Sigmoid colon (tissue), 4 donors: Measurements from ENCODE around the gene FHOD3.

Source experiments
- EP300 ChIP-seq, 4 donors: sonication (generic); formaldehyde crosslinking; IDR thresholded peaks; one replicate each; pipeline ENCODE4 v1.6.1; 2017; ENCODE audit warnings: antibody characterized with exemption in 4 of 4
- TF ChIP-seq, protein P1 (sequence below), 4 experiments: fragments of 450-650 bp in 3 of 4; fragments of 200-600 bp in 1 of 4; IDR thresholded peaks; one replicate each; pipeline ENCODE4 v1.5.1; 2016 to 2019; ENCODE audit warnings: antibody characterized with exemption in 4 of 4, mild to moderate bottlenecking in 3 of 4, moderate library complexity in 2 of 4

DNA sequence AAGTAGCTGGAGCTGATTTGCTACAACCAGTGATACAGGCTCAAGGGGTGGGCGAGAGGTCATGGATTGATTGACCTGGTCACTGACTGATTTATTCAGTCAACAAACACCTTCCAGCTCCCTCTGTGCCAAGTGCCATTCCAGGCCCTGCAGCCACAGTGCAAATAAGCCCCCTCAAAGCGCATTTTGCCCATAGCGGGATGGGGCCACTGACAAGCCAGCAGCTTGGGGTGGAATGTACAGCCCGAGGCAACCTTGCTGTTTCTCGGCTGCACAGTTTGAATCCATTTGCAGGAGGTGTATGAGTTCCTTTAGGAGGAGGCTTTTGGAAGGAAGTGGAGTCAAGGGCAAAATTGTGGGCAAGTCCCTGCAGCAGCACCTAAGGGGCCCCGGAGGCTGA lies 296.1 kb downstream of the FHOD3 start:
- TF ChIP-seq EP300 (IDR thresholded peaks at IDR 0.05): no peak
- TF ChIP-seq, protein P1, sequence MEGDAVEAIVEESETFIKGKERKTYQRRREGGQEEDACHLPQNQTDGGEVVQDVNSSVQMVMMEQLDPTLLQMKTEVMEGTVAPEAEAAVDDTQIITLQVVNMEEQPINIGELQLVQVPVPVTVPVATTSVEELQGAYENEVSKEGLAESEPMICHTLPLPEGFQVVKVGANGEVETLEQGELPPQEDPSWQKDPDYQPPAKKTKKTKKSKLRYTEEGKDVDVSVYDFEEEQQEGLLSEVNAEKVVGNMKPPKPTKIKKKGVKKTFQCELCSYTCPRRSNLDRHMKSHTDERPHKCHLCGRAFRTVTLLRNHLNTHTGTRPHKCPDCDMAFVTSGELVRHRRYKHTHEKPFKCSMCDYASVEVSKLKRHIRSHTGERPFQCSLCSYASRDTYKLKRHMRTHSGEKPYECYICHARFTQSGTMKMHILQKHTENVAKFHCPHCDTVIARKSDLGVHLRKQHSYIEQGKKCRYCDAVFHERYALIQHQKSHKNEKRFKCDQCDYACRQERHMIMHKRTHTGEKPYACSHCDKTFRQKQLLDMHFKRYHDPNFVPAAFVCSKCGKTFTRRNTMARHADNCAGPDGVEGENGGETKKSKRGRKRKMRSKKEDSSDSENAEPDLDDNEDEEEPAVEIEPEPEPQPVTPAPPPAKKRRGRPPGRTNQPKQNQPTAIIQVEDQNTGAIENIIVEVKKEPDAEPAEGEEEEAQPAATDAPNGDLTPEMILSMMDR (IDR thresholded peaks at IDR 0.05): no peak
